ENCODE data around the gene CLASP1. TPM values are rescaled to one million over a fixed set of nuclear protein-coding genes. Genes with fewer than 3 reads are reported as not detected.

Gene CLASP1
- total RNA-seq, 1 donor from 2014 or later = 95.1 TPM

DNA sequence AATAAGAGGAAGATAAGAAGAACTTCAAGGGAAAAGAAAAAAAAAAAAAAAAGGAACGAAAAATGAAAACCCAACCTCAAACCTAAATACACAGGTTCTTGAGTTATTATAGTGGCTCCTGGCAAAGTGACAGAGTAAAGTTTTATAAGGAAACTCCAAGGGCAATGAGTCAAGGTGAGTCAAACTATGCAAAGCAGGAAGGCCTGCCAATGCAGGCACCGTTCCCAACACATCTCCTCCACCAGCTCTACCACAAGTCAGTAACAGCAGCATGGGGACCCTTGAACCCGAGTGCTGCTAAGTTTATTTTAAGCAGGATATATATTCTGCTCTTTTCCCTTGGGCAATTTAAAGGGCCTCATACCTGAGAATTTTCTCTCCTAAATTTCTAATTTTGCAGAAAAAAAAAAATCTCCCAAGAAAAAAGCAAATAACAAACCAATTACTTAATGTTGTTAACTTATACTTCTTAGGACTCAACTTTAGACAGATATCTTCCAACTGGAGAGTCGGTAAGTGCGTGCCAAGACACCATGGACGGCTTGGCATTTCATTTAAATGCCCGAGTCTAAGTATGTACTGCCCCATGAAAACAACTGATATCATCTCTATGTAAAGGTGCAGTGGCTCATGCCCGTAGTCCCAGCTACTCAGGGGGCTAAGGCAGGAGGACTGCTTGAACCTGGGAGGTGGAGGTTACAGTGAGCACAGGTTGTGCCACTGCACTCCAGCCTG, 288.5 kb downstream of the CLASP1 start:
- no peak for DNase-seq (ENCODE audit: low spot score)
- no peak overlapping the region for H3K4me3 Mint-ChIP-seq (ENCODE audit: unreplicated experiment)
- H3K9me3 Mint-ChIP-seq (ENCODE audit: unreplicated experiment) = no peaks in the 10 kb centered on the region
- H3K27me3 Mint-ChIP-seq (ENCODE audit: unreplicated experiment) = peaks cover 4% of the 10 kb centered on the region
- peaks cover 21% of the 10 kb centered on the region for H3K36me3 Mint-ChIP-seq (ENCODE audit: low read depth, unreplicated experiment)
- no peak for TF ChIP-seq CTCF (IDR thresholded peaks at IDR 0.05; ENCODE audit: unreplicated experiment)
- no peak overlapping the region for H3K27ac Mint-ChIP-seq (ENCODE audit: unreplicated experiment)
- H3K4me1 Mint-ChIP-seq (ENCODE audit: unreplicated experiment) = no peaks in the 10 kb centered on the region

- TF ChIP-seq CTCF (IDR thresholded peaks at IDR 0.05; ENCODE audit: unreplicated experiment) = no peak
- no peak overlapping the region for H3K4me3 Mint-ChIP-seq (ENCODE audit: unreplicated experiment)
- no peaks in the 10 kb centered on the region for H3K9me3 Mint-ChIP-seq (ENCODE audit: unreplicated experiment)
- H3K4me1 Mint-ChIP-seq (ENCODE audit: unreplicated experiment) = no peaks in the 10 kb centered on the region
- H3K36me3 Mint-ChIP-seq (ENCODE audit: low read depth, unreplicated experiment) = peaks cover 14% of the 10 kb centered on the region
- H3K27me3 Mint-ChIP-seq (ENCODE audit: unreplicated experiment) = peaks cover 2% of the 10 kb centered on the region
- H3K27ac Mint-ChIP-seq (ENCODE audit: unreplicated experiment) = no peak overlapping the region
- no peak for DNase-seq (ENCODE audit: low spot score)
Measured at GRCh38 chr2:121359716-121360565, 289.3 kb downstream of the CLASP1 start.

DNA sequence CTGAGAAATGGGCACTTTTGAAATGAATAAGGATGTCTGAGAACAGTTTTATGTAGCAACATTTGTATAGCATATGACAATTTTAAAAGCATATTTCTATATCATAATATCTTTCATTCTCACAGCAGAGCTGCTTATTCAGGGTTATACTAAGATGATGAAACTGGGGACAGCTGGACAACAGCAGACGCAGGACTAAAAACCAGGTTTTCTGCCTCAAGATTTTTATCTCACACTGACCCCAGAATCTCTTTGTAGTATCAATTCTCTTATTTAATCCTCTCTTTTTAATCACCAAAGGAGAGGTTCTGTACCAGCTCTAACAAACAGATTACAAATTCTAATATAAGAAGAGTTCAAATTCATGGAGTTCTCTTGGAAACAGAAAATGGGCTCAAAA, 290.1 kb downstream of the CLASP1 start:
- H3K36me3 Mint-ChIP-seq (ENCODE audit: low read depth, unreplicated experiment) = peaks cover 14% of the 10 kb centered on the region
- no peak overlapping the region for H3K4me3 Mint-ChIP-seq (ENCODE audit: unreplicated experiment)
- no peak for TF ChIP-seq CTCF (IDR thresholded peaks at IDR 0.05; ENCODE audit: unreplicated experiment)
- H3K9me3 Mint-ChIP-seq (ENCODE audit: unreplicated experiment) = no peaks in the 10 kb centered on the region
- H3K4me1 Mint-ChIP-seq (ENCODE audit: unreplicated experiment) = no peaks in the 10 kb centered on the region
- H3K27ac Mint-ChIP-seq (ENCODE audit: unreplicated experiment) = no peak overlapping the region
- no peak for DNase-seq (ENCODE audit: low spot score)
- H3K27me3 Mint-ChIP-seq (ENCODE audit: unreplicated experiment) = peaks cover 2% of the 10 kb centered on the region

- Mint-ChIP-seq H3K4me1 (ENCODE audit: unreplicated experiment) (no peaks in the 10 kb centered on the region), H3K9me3 (ENCODE audit: unreplicated experiment) (no peaks in the 10 kb centered on the region), H3K4me3 (ENCODE audit: unreplicated experiment) (no peak overlapping the region), H3K27ac (ENCODE audit: unreplicated experiment) (no peak overlapping the region), H3K36me3 (ENCODE audit: low read depth, unreplicated experiment) (peaks cover 19% of the 10 kb centered on the region), H3K27me3 (ENCODE audit: unreplicated experiment) (peaks cover 2% of the 10 kb centered on the region)
- no peak for TF ChIP-seq CTCF (IDR thresholded peaks at IDR 0.05; ENCODE audit: unreplicated experiment)
- no peak for DNase-seq (ENCODE audit: low spot score)
Measured at GRCh38 chr2:121358291-121358690, 291.0 kb downstream of the CLASP1 start.
